Right kidney (tissue), 1 donor: ENCODE results near the gene SCO2.
A peak's percentile ranks its signal among the peaks of the same experiment; 100 is the strongest.
"Not testable (repeated sequence)": the region's sequence is repeated elsewhere in the genome, so short reads cannot be mapped to it uniquely, and the experiment has no call there.

Experiments used
- DNase-seq: peaks from one replicate; pipeline ENCODE4 v3.0.0-alpha.2; 2016

The SCO2 gene

DNA sequence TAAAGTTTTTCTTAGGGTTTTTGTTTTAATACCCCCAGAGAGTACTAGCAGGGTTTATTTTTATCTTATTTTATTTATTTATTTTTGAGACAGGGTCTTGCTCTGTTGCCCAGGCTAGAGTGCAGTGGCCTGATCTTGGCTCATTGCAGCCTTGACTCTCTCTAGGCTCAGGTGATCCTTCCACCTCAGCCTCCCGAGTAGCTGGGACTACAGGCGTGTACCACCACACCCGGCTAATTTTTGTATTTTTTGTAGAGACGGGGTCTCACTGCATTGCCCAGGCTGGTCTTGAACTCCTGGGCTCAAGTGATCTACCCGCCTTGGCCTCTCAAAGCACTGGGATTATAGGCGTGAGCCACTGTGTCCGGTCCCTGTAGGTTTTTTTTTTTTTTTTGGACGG lies 5.2 kb downstream of the SCO2 start:
- not testable (repeated sequence) for DNase-seq

DNA sequence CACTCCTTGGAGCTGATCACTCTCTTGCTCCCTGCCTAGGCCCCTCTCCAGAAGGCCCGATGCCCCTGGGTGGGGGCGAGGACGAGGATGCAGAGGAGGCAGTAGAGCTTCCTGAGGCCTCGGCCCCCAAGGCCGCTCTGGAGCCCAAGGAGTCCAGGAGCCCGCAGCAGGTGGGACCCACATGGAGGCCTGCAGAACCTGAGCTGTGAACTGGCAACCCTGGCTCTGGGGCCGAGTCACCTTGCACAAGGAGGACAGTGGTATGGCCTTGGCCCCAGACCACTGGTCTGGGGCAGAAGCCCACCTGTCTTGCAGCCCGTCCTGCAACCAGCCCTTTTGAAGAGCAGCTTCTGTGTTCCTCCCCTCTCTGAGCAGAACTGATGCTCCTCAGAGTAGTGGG lies 6.2 kb downstream of the SCO2 start:
- no peak for DNase-seq

DNA sequence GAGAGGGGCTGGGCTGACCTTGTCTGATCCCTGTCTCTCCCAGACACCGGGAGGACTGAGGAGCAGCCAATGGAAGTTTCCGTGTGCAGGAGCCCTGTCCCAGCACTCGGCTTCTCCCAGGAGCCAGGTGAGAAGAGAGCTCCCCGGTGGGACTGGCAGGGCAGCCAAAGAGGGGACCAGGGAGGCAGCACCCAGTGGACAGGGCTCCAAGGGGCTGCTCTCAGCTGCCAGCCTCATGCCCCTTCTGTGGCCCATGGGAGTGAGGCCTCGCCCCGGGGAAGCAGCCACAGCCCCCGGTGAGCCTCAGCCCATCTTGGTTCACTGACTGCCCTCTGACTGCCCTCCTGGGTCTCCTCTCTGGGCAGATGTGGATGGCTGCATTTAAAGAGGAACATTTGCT lies 6.8 kb downstream of the SCO2 start:
- DNase-seq, result no peak

DNA sequence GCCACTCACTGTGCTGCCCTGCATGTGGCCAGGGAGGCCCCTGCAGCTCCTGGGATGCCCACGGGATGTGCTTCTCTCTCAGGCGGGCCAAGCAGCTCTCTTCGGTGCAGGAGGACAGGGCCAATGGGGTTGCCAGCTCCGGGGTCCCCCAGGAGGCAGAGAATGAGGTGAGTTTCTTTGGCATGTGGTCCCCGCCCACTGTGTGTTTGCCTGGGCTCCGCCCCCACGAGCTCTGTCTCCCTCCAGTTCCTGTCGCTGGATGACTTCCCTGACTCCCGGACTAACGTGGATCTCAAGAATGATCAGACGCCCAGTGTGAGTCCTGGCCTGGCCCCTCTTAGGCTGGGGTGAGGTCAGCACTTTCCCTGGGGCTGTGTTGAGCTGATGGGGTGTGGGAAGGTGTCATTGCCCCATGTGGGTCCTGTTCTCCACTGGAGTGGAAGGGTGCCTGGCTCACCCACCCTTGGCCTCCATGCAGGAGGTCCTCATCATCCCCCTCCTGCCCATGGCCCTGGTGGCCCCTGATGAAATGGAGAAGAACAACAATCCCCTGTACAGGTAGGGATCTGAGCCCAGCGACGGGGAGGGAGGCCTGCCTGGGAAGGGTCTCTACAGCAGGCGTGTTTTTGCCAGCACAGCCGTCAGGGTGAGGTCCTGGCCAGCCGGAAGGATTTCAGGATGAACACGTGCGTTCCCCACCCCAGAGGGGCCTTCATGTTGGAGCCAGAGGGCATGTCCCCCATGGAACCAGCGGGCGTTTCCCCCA lies 7.7 kb downstream of the SCO2 start:
- DNase-seq, result no peak

DNA sequence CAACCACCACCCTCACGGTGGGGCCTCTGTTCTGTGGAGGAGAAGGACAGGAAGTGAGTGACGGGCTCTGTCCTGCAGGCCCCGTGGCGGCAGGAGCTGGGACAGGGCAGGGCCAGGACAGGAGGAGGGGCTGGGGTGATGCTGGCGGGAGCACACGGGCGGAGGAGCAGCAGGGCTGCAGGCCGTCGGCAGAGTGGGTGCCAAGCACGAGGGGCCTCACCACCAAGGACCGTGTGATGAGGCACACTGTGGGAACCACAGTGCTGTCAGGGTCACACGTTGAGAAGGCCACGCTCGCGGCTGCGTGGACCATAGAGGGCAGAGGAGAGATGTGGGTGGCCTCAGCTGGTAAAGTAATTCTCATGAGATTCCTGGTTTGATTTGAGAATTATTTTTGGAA lies 8.5 kb downstream of the SCO2 start:
- no peak for DNase-seq

DNA sequence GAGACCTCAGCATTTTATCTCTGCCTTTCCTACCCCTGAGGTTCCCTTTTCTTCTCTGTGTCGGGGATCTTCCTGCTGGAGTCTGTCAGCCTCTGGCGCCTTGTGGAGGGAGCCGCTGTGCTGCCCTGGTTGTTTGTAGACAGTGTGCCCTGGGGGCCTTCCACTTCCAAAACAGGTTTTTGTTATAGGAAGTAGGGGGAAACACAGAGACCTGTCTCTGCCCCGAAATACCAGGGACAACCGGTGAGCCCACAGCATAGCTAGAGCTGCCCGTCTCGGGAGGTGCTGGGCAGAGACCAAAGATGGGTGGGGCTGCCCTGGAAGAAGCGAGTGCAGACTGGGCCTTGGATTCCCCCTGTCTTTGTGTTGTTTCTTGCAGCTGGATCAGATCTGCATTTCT lies 9.3 kb downstream of the SCO2 start:
- no peak for DNase-seq

DNA sequence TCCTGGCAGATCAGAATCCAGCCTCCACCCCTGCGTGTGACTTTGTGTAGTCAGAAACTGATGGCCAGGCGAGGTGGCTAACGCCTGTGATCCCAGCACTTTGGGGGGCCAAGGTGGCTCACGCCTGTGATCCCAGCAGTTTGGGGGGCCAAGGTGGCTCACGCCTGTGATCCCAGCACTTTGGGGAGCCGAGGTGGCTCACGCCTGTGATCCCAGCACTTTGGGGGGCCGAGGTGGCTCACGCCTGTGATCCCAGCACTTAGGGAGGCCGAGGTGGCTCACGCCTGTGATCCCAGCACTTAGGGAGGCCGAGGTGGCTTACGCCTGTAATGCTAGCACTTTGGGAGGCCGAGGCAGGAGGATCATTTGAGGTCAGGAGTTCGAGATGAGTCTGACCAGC lies 12.2 kb downstream of the SCO2 start:
- DNase-seq, result no peak

DNA sequence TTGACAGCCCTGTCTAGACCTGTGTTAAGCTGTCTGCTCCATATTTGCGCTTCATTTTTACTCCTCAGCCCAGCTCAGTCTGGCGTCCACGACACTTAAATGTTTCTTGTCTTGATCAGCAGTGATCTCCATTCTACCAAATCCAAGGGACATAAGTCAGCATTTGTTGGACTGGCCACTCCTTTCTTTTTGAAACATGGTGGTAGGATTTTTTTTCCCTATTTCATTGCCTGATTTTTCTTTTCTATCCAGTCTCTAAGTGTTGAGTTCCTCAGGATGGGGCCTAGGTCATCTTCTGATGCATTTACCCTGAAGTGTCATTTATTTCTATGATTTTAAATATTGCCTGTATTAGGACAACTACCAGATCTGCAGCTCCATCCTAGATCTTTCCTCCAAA lies 16.5 kb downstream of the SCO2 start:
- no peak for DNase-seq

DNA sequence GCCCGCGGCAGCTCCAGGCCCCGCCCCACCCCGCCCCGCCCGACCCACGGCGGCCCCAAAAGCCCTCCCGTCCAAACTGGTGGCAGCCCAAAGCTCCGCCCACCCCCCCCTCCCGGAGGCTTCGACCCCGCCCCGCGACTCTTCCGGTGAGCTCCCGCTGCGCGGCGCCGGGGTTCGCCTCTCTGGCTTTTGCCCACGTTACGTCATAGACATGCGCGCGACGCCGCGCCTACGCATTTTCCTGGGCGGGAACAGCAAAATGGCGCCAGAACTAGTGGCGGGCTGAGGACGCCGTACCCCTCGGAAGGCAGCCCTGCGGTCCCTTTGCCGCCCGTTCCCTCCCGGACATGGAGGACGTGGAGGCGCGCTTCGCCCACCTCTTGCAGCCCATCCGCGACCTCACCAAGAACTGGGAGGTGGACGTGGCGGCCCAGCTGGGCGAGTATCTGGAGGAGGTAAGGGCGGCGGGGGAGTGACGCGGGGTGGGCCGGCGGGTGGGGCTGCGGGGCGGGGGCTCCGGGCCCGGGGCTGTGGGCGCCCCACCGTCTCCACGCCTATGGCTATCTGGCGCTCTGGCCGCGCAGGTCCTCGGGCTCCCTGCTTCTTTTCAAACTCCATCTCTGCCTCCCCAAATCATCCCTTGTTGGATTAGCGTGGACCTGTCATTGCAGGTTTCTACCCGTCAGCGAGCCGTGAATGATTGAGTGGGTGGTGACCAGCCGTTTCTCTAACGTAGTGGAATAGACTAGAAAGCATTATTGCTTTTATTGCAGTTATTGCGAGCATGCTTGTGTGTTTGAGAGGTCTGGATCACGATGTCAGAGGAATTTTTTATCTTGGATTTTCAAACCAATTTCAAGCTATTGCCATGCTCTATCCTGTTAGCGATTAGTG lies 17.2 kb downstream of the SCO2 start, which contains the start of gene NCAPH2:
NCAPH2 (plus strand) TSS at position 234 of the 894 bp plus-strand sequence; CDS start at position 348, 114 bp downstream.
- peak; percentile 90 for DNase-seq

DNA sequence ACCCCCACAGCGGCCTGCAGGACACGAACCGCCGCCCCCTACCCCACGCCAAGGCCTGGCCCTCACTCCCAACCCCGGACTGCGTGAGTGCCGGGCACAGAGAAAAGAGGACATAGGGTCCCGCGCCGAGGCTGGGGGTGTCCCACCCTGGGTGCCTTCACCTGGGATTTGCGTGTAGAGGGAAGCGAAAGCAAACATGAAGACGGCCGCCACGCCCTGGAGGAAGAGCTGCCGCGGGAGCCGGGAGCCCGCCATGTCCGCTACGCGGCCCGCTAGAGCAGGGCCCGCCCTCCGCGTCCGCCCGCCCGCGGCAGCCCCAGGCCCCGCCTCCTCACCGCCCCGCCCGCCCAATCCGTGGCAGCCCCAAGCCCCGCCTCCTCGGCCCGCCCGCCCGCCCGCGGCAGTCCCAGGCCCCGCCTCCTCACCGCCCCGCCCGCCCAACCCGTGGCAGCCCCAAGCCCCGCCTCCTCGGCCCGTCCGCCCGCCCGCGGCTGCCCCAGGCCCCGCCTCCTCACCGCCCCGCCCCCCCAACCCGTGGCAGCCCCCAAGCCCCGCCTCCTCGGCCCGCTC lies 17.9 kb downstream of the SCO2 start, which contains the start of gene LMF2:
LMF2 (minus strand) TSS at position 282 of the 570 bp plus-strand sequence; CDS start at position 255, 27 bp downstream.
- peak; percentile 85 for DNase-seq

DNA sequence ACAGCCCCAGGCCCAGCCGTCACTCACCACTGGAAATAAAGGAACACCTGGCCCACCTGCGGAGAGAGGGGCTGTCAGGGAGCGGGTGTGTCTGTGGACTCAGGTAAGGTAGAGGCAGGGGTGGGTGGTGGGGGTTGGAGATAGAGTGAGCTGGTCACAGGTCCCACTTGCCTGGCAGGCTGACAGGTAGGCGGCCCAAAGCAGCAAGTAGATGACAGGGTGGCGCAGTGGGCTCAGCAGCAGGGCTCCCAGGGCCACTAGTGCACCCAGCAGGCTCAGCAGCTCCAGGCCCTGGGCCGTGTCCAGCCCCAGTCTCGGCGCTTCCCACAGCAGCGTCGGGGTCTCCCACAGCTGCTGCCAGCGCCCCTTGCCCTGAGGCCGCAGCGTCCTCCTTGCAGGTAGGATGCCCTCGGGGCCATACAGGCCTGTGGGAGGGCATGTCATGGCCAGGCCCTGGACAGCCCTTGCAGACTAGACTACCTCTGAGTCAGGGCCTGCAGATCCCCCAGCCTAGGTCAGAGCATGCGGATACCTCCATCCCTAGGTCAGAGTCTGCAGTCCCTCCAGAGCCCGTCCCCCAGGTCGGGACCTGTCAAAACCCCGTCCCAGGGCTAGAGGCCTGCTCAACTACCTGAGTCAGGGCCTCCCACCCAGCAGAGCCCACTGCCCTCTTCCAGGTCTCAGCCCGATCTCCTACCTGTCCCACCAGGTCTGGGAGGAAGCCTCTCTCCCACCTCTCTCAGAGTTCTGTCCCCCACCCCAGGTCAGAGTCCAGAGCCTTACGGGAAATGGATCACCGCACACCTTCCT lies 18.6 kb downstream of the SCO2 start:
- DNase-seq, result no peak

DNA sequence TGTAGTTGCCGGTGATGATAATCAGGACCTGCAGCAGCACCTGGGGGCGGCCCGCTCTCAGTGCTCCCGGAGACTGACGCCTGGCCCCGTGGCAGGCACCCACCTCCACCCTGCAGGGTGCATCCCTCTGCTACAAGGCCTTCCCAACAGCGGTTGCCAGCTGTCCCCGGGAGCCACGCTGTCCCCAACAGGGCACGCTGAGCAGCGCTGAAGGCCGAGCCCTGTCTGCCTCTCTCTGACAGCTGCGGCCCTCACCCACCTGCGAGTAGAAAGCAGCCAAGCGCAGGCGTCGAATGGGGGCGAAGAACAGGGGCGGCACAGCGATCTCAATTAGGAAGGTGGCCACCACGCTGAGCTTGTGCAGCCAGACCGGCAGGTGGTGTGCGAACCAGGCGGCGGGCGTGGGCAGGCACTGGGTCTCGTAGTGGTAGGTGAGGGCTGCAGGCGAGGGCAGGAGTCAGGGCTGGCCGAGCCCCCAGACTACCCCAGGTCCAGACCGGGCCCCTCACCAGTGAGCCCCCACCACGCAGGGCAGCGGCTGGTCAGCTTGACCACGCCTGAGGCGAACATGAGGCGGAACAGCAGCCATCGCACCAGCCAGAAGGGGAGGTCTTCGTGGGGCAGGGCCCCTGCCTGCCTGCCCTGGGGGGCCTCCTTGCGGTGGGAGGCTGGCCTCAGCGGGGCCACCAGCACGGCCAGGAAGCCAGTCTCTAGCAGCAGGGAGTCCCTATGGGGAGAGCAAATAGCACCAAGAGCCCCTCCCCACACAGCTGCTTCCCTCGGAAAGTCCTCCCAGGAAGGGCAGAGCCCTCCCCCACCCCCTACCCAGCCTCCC lies 19.4 kb downstream of the SCO2 start:
- DNase-seq, result no peak

DNA sequence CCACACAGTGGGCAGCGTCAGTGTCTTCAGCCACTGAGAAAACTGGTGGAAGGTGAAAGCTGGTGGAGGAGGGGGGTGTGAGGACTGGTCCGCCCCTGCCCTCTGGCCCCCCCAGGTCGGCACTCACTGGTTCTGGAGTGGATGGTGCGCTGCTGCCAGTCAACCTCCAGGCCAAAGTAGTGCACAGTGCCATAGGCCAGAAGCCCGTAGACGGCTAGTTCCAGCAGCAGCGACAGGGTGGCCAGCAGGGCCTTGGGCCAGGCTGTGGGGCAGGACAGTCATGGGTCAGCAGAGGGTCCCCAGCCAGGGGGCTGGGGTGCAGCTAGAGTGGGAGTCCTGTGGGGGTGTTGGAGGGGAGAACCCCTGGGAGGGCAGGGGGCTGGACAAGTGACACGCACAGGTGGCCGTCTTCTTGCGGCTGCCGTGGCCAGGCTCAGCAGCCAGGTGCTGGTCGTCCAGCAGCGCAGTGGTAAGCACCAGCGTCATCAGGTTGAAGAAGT lies 20.1 kb downstream of the SCO2 start:
- DNase-seq, result no peak

DNA sequence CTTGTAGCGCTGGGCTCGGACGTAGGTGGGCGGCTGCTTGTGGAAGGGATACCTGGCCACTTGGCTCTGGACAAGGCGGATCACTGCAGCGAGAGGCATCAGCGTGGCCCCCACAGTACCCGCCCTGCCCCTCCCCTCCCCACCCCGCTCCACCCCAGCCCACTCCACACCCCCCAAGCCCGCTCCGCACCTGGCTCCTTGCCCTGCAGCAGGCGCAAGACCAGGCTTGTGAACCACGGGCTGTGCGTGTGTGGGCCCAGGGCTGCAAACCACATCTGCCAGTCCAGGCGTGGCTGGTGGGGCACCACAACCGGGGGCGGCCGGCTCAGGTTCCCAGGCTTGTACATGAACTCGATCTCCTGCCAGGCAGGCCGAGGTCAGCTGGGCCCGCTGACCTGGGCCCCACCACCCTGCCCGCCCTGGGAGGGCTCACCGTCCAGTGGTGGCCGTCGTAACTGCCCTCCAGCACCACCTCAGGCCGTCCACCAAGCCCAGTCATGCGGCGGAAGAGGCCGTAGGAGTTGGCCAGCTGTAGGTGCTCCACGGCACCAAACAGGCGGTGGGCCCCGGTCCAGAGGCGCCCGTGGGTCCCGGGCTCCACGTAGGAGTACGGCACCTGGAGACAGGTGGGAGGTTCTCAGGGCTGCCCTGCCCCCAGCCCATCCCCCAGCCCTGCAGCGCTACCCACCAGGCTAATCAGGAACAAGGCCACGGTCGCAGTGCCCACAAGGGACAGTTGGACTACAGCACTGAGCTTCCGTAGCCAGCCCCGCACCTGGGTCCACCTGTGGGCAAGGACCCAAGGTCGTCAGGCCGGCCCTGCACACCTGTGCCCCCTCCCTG lies 20.8 kb downstream of the SCO2 start:
- DNase-seq, result no peak

DNA sequence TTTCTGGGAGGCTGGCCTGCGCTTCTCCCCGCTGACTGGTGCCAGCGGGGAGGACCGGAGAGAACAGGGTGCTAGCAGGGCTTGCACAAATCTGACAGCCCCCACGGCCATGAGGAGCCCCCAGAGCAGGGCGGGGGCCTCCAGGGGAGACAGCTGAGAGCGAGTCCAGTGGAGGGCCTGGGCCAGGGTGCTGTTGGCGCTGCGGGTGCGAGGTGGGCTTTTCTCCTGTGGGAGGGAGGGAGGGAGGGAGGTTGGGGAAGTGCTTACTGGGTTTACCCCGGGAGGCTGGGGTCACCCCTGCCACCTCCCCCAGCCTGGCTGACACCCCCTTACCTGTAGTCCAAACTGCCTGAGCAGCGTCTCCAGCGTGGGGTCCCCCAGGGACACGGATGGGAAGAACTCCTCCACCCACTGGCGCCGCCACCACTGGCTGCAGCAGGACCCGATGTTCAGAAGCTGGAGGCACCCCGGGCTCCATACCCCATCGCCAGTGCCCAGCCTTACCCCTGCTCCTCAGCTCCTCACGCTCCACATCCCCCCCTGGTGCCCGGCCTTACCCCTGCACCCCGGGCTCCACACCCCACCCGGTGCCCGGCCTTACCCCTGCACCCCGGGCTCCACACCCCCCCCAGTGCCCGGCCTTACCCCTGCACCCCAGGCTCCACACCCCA lies 21.8 kb downstream of the SCO2 start:
- no peak for DNase-seq

DNA sequence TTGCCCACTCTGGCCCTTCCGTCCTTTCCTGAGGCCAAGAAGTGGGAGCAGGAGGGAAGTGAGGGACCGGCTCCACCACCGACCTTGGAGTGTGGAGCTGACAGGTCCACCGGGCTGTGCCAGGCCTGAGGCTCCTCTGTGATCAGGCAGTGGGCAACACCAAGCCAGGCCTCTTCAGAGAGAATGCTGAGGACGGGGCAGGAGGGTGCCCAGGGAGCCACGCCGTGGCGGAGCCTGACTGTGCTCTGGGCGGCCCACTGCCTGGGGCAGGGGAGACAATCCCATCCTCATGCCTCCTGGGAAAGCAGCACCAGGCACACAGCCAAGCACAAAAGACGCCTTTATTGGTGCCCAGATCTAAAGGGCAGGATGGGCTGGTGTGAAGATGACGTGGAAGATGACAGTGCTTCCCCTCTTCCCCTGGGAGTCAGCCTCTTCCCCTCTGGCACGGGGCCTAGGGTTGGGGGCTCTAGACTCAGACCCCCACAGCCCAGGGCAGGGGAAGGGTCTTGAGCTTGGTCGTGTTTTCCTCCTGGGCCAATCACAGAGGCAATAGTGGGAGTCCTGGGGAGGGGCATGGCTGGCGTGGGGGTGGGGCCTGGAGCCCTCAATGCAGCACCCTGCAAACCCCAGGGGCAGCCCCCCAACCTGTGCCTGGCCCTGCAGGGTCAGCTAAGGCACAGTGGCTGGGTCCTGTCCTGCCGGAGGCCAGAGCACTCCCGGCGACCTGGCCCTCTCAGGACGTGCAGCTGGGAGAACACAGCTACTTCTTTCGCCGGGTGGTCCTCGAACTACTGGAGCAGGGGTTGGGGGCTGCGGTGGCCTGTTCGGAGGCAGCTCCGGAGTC lies 22.5 kb downstream of the SCO2 start:
- DNase-seq, result no peak

DNA sequence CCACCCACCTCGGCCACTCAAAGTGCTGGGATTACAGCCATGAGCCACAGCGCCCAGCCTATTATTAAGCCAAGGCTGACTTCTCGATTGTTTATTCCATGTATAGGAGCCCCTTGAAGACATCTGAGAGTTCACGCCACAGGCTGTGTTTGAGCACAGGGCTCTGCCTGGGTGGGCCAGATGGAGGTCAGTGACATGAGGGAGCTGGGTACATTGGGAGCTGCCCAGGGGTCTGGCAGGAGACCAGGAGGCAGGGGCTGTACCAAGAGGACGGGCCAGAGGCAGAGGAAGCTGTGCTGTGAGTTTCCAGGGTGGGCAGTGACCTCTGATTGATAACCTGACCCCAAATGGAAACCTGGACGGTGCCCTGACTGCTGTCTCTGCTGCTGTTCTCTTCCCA lies 23.3 kb downstream of the SCO2 start:
- no peak for DNase-seq

DNA sequence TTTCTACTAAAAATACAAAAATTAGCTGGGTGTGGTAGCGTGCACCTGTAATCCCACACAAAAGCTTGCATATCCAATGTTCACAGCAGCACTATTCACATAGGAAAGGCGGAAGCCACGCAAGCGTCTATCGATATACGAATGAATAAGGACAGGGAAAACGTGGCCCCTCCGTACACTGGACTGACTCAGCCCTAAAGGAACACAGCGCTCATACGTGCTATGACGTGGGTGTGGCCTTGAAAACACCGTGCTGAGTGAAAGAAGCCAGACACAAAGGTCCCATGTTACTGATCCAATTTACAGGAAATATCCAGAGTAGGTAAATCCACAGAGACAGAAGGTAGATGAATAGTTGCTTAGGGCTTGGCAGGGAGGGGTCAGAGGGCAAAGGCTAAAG lies 24.9 kb downstream of the SCO2 start:
- DNase-seq, result no peak
